NCI-H146 treated with DMSO at 0.1 percent for 48 hours (cell line): ENCODE measurements around the gene LIG3.
A peak's percentile ranks its signal among the peaks of the same experiment; 100 is the strongest.
"Not testable (repeated sequence)": the region's sequence is repeated elsewhere in the genome, so short reads cannot be mapped to it uniquely, and the experiment has no call there.

Source experiments
- DNase-seq: peaks from one replicate; lab custom pipeline; 2025; ENCODE audit not compliant: unreplicated experiment; lab: John Stamatoyannopoulos, UW

The LIG3 gene

GRCh38 chr17:34998205-34998604 is 17.9 kb downstream of the LIG3 start:
- peak; percentile 28 for DNase-seq

GRCh38 chr17:34999456-34999855 is 19.1 kb downstream of the LIG3 start:
- no peak for DNase-seq

GRCh38 chr17:35000965-35001364 is 20.7 kb downstream of the LIG3 start:
- not testable (repeated sequence) for DNase-seq

DNA sequence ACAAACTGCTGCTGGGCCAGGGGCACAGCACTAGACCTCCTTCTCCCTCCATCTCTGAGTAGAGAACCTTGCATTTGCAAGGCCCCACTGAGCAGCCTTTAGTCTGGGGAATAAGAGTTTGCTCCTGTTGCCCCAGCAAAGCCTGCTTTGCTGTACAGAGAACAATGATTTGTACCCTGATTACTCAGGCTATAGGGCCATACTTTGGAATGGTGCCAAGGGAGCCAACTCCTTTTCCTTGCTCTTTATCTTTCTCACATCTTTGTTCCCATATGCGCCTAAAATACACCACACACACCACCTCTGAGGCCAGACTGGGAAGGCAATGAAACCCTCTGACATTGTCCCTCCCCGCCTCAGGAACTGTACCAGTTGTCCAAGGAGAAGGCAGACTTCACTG is 21.2 kb downstream of the LIG3 start:
- no peak for DNase-seq

DNA sequence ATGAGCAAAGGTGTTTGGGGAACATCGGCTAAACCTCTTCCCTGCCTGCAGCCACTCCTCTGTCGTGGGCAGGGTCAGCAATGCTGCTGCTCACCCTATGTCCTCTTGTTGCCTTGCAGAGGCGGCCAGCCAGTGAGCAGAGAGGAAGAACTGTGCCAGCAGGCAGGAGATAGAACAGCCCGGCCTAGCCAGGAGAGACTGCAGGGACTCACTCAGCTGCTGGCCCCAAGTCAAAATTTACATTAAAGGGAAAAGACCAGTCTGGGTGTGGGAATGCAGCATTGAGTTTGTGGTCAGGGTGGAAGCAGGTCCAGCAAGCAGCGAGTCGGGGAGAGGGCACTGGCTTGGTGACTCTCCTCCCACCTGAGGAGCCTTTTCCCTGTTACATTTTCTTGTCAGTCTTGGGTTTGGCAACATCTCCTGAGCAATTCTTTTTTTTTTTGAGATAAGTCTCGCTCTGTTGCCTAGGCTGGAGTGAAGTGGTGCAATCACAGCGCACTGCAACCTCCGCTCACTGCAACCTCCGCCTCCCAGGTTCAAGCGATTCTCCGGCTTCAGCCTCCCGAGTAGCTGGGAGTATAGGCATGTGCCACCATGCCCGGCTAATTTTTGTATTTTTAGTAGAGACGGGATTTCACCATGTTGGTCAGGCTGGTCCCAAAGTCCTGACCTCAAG is 22.7 kb downstream of the LIG3 start:
- DNase-seq = no peak

- DNase-seq = no peak
These were observed 23.5 kb downstream of the LIG3 start for GRCh38 chr17:35003778-35004177.

GRCh38 chr17:35006345-35006744 is 26.0 kb downstream of the LIG3 start:
- no peak for DNase-seq

GRCh38 chr17:35006961-35007360 is 26.6 kb downstream of the LIG3 start:
- DNase-seq = no peak

DNA sequence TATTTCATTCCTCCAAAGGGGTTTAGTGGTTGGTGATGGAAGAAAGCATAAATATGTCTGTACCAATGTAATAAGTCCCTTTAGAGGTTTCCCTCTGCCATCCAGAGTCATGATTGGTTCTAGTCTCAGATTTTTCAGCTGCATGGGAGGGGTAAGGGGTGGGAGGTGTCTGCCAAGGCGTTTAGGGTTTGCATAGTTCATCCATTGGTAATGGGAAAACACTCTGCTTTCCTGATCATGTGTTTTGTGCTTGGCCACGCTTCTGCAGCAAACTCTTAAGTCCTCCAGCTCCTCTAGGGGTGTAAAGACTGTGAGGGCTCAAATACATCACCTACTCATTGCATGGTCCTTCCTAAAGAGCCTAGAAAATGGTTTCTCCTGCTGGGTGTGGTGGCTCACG is 29.8 kb downstream of the LIG3 start:
- no peak for DNase-seq

GRCh38 chr17:35011671-35012216 is 31.4 kb downstream of the LIG3 start:
- no peak for DNase-seq

- no peak for DNase-seq
These were observed 36.1 kb downstream of the LIG3 start for GRCh38 chr17:35016369-35016768.

- DNase-seq = no peak
These were observed 36.7 kb downstream of the LIG3 start for GRCh38 chr17:35017021-35017420.

GRCh38 chr17:35018814-35019213 is 38.5 kb downstream of the LIG3 start:
- no peak for DNase-seq

DNA sequence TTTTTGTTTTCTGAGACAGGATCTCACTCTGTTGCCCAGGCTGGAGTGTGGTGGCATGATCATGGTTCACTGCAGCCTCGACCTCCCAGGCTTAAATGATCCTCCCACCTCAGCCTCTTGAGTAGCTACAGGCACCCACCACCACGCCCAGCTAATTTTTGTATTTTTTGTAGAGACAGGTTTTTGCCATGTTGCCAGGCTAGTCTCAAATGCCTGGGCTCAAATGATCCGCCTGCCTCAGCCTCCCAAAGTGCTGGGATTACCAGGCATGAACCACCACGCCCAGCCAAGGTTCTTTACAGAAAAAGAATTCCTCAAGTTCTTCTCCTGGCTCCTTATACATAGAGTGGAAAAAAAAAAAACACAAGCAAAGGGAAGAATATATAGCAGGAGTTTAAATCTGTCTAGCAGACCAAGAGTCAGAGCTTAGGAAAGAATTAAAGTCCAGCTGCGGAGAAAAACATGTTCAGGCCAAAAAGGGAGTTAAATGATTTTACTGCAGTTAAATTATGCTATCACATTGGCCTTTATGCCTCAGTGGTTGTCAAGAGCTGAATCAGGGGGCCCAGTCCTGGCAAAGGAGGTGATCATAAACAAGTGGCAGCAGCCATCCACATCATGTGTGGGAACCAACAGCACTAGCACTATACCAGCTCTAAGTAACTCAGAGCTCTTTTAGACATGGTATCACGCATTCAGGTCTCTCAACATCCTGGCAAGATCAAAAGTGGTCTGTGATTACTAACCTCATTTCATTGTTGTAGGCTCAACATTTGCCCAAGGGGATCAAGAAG is 39.3 kb downstream of the LIG3 start:
- no peak for DNase-seq

DNA sequence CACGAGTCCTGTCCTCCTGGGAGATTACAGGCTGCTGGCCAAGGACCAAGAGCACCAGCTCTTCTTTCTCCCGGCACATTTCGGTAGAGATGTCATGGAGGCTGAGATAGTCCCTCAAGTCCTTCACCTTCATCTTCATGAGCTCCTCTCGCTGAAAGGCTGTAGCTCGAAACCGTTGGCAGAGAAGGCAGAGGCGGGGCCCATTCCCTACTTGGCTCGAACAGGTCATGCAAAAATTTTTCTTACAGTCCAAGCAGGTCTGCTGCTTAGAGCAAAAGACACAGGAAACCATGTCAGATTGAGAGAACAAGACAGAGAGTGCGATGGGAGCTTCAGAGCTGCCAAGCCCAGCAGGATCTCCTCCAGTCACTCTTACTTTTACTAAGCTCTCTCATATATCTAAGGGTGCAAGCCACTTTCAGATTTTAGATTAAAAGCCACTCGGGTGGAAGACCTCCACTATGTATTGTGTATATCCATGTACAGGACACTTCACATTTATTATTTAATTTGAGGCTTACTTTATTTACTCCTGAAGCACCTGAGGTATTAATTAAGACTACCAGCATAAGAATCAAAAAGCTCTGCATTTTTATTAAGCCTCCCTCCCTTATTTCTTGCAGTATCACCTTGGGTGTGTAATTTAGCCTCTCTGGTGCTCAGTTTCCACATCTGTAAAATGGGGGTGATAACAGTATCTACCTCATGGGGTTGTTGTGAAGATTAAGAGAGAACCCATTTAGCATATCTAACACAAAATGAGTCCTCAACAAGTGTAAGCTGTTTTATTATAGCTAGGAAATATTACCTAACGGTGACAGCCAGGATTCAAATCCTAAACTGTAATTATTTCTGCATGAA is 41.4 kb downstream of the LIG3 start:
- DNase-seq = no peak

DNA sequence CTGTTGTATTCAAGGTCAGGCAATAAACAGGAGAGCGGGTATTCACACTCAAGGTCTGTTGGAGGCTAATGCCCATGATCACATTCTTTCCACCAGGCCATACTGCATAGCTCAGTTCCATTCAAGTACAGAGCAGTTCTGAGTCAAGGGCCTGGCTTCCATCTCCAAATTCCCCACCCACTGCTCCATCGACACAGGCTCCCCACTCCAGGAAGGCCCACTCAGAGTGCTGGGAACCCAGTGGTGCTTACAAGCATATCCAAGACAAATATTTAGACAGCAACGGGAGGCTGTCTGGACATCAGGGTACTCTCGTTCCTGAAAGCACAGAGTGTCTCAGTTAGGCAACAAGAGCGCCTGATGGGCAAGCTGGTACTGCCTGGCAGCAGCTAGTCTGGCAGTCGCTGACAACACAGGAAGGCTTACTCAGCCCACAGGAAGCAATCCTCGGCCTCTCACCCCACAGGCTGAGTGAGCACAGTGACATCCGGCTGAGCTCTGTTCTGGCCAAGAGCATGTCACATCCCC is 42.3 kb downstream of the LIG3 start:
- DNase-seq = no peak

DNA sequence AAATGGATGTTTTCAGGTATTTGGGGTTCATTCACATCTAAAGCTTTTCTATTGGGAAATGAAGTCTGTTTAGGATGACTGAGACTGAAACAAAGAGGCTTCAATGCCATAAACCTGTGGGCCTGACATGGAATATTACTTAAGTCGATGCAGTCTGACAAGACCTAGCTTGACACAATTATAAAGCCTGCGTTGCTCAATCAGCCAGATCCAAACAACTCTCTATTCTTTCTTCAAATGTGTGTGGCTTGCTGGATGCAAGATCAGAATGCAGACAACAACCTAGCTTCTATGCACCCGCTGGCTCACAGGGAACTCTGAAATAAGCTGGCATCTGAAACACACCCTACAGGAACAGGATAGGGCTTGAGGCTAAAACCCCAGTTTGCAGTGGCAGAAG is 43.2 kb downstream of the LIG3 start:
- DNase-seq = no peak

DNA sequence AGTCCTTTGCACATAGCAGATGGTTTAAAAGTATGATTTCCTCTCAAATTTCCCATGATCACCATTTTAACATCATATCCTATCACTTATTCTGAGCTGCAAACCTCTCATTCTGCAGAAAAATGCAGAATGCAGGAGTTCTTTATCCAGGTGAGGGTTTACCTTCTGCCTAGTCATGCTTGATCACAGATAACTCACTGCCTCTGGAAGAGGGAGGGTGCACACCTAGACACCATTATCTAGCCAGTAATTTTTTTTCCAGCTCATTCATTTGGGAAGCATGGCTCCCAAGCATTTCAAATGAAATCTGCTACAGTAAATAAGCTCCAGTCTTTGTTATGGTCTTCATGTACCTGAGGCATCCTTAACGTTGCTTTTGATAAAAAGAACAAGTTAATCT is 45.2 kb downstream of the LIG3 start:
- no peak for DNase-seq

- not testable (repeated sequence) for DNase-seq
These were observed 47.8 kb downstream of the LIG3 start for GRCh38 chr17:35028097-35028496.

DNA sequence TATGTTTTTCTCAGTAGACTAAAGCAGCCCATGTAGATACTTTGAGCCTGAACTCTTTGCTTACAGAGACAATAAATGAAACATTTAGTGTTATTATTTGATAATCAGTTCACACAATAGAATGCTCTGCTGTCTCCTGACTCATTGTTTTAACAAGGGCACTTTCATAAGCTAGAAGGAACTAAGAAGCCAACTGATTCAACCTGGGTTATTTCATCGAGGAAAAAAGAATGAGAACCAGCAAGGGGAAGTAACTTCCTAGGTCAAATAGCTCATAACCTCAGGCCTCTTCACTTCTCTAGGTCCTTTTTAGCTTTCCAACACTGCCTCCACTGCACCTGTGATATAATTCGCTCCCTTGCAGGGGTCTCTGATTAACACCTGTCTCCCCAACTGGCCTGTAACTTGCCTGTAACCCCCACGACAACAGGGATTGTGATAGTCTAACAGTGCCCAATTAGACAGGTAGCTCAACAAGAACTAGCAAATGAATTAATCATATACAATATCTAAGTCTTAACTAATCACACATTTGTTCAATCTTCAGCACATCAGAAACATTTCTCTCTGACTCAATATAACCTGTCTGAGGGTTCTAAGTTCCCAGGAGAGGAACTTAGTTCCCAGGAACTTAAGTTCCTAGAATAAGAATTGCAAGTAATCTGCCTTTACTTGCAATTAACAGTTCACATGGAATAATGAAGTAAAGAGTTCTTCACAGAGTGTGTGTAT is 48.4 kb downstream of the LIG3 start:
- DNase-seq = no peak

- no peak for DNase-seq
These were observed 50.5 kb downstream of the LIG3 start for GRCh38 chr17:35030780-35031179.
